Measurements from ENCODE around the gene STYXL1.

Gene STYXL1

GRCh38 chr7:75995996-75996395 lies 51.8 kb downstream of the STYXL1 start:
- DNase-seq (ENCODE audit: low read depth, low spot score), result no peak
- ChIA-PET CTCF (no interaction called here), POLR2A (no interaction called here)
- H3K4me3 ChIP-seq (ENCODE audit: low read depth, low read length), result no peak overlapping the region
- TF ChIP-seq CTCF (IDR thresholded peaks at IDR 0.05; ENCODE audit: insufficient read depth, low read length, missing control alignments), result no peak

DNA sequence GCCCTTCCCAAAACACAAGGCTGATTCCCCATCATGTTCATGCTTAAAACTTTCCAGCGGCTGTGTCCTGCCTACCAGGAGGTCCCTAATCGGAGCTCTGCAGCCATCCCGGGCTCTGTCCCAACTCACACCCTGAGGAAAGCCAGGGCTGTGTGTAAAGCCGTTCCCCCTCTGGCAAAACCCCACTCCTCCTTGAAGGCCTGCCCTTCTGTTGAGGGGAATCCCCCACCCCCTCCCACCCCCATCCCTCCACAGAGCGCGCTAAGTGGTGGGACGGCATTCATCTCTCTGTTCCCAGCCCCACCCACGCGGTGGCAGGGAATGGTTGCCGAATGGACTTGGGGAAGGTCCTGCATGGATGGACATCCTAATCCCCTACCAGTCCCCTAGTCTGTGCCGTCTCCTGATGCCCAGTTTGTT lies 52.7 kb downstream of the STYXL1 start:
- ChIA-PET CTCF (interaction anchor here (1.0 to 1.1 kb wide), 2 partner anchors 25 to 130 kb away, joined by 3 read pairs; no protein-coding TSS in a partner anchor), POLR2A (interaction anchor here (0.8 to 1.5 kb wide), 2 partner anchors 17 to 25 kb away, joined by 3 read pairs; no protein-coding TSS in a partner anchor)
- no peak for DNase-seq (ENCODE audit: low read depth, low spot score)
- H3K4me3 ChIP-seq (ENCODE audit: low read depth, low read length), result peak overlapping the region; percentile 63
- no peak for TF ChIP-seq CTCF (IDR thresholded peaks at IDR 0.05; ENCODE audit: insufficient read depth, low read length, missing control alignments)

DNA sequence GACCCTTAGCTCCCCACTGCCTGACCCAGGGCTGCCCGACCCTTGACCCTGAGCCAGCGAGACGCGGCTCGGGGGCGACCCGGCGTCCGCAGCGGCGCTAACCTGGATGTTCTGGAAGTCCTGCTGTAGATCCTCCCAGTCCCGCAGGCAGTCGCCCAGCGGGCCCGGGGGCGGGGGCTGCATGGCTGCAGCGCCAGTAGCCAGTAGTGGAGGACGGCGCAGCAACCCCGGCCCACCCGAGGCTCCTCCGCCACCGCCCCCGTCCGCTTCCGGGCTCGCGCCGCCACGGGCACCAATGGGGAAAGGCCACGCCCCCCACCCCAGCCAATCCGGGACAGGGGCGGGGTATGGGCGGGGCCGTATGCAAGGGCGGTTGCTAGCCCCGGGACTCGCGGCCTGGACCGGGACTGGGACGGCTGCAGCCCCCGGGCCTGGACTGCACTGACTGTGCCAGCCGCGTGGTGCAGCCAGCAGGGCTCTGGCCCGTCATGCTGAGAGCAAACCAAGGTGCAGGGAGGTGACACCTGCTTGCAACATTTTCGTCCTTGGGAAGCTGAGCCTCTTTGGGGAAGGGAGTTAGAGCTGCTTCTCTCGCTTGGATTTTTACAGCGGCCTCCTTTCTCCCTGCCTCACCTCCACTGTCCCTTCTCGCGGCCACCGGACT lies 53.3 kb downstream of the STYXL1 start, which contains the start of gene TMEM120A:
TSS of gene TMEM120A (minus strand) at position 208 of the 664 bp plus-strand sequence. CDS start at position 183, 25 bp downstream.
- POLR2A ChIA-PET, result interaction anchor here (0.6 to 1.5 kb wide), 4 partner anchors 18 to 128 kb away, joined by 3 to 5 read pairs (median 4); no protein-coding TSS in a partner anchor
- CTCF ChIA-PET, result interaction anchor here (1.0 to 1.1 kb wide), 3 partner anchors 9 to 130 kb away, joined by 3 read pairs; no protein-coding TSS in a partner anchor
- H3K4me3 ChIP-seq (ENCODE audit: low read depth, low read length), result peak within 1 kb of the TSS; percentile 80
- peak; percentile 31 for DNase-seq (ENCODE audit: low read depth, low spot score)
- TF ChIP-seq CTCF (IDR thresholded peaks at IDR 0.05; ENCODE audit: insufficient read depth, low read length, missing control alignments), result peak; percentile 41

DNA sequence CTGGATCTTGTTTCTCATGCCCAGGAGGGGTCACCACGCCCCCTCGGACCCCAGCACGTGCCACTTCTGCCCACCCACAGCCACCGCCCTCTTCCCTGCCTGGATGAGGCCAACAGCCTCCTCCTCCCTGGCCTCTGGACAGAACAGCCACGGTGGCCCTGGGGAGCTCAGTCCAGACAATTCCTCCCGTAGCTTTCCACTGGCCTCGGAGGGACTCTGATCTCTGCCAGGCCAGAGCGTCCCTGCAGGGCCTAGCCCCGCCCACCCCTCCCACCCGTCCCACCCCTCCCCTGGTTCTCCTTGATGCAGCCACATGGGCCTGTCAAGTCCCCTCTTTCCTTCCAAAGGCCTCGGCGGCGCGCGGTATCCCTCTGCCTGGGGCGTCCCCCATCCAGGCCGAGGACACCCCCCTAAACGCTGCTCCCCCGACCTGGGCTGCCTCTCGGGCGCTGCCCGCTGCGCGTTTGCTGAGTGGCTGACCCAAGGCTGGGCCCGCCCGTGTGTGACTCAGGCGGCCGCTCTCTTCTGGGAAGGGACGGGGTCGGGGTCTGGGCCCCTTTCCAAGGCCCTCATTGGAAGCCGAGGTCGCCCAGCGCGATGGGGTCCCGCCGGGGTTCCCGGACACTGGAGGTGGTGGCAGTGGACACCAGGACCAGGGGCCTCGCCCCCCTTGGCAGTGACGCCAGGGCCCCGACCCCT lies 54.0 kb downstream of the STYXL1 start:
- ChIA-PET CTCF (interaction anchor here (1.0 to 1.1 kb wide), 2 partner anchors 9 to 27 kb away, joined by 3 read pairs; no protein-coding TSS in a partner anchor), POLR2A (interaction anchor here (0.5 to 1.5 kb wide), 3 partner anchors 26 to 127 kb away, joined by 3 to 4 read pairs (median 3); no protein-coding TSS in a partner anchor)
- no peak for TF ChIP-seq CTCF (IDR thresholded peaks at IDR 0.05; ENCODE audit: insufficient read depth, low read length, missing control alignments)
- no peak for DNase-seq (ENCODE audit: low read depth, low spot score)
- peak overlapping the region; percentile 80 for H3K4me3 ChIP-seq (ENCODE audit: low read depth, low read length)

GRCh38 chr7:75992083-75992755 lies 55.6 kb downstream of the STYXL1 start:
- ChIA-PET CTCF (interaction anchor here (0.7 kb wide), 1 partner anchor 123 kb away, joined by 3 read pairs; no protein-coding TSS in a partner anchor), POLR2A (no interaction called here)
- no peak for DNase-seq (ENCODE audit: low read depth, low spot score)
- H3K4me3 ChIP-seq (ENCODE audit: low read depth, low read length), result no peak overlapping the region
- no peak for TF ChIP-seq CTCF (IDR thresholded peaks at IDR 0.05; ENCODE audit: insufficient read depth, low read length, missing control alignments)
